Measurements from ENCODE around the gene CNBP. TPM values are rescaled to one million over a fixed set of nuclear protein-coding genes. Genes with fewer than 3 reads are reported as not detected.

The CNBP gene
- total and polyA plus RNA-seq, 2 of the 13 experiments (the other 11 are each of a cell fraction or from before 2014, with no cell fraction given) = 282 to 354 TPM

GRCh38 chr3:129160891-129161859 lies 22.5 kb downstream of the CNBP start, which contains the start of gene ISY1 (continued):
- no peak; the same call in 1 of the 2 replicates for TF ChIP-seq RFX5 (IDR thresholded peaks at IDR 0.05; ENCODE audit: low read depth, low read length)
- no peak for TF ChIP-seq CBX2 (IDR thresholded peaks at IDR 0.05; ENCODE audit: low read depth, low read length)
- no peak for TF ChIP-seq CBX2 (CRISPR knock-in tag; IDR thresholded peaks at IDR 0.05; ENCODE audit: low read depth)
- TF ChIP-seq ZNF3 (CRISPR knock-in tag; IDR thresholded peaks at IDR 0.05) = peak; percentile 30; the same call in 1 of the 2 replicates
- TF ChIP-seq BCL3 (CRISPR knock-in tag; IDR thresholded peaks at IDR 0.05) = no peak
- TF ChIP-seq RFXAP (CRISPR knock-in tag; IDR thresholded peaks at IDR 0.05; ENCODE audit: borderline replicate concordance) = peak; percentile 81; the same call in 1 of the 2 replicates
- TF ChIP-seq ZHX2 (IDR thresholded peaks at IDR 0.05; ENCODE audit: low read depth) = peak; percentile 76
- no peak for TF ChIP-seq ZHX2 (CRISPR knock-in tag; IDR thresholded peaks at IDR 0.05; ENCODE audit: borderline replicate concordance)
- no peak for TF ChIP-seq ETS1 (CRISPR knock-in tag; IDR thresholded peaks at IDR 0.05)
- TF ChIP-seq DMTF1 (CRISPR knock-in tag; IDR thresholded peaks at IDR 0.05) = no peak
- TF ChIP-seq TBL1XR1 (IDR thresholded peaks at IDR 0.05; ENCODE audit: borderline replicate concordance, low read length, partially characterized antibody) = peak; percentile 11
- TF ChIP-seq ZNF446 (CRISPR knock-in tag; IDR thresholded peaks at IDR 0.05) = no peak
- TF ChIP-seq KDM5A (IDR thresholded peaks at IDR 0.05; ENCODE audit: borderline replicate concordance, low read length) = peak; percentile 100
- TF ChIP-seq ATF7-NPFF (CRISPR knock-in tag; IDR thresholded peaks at IDR 0.05; ENCODE audit: low read depth) = peak; percentile 43; the same call in 1 of the 2 replicates
- TF ChIP-seq ZNF468 (CRISPR knock-in tag; IDR thresholded peaks at IDR 0.05) = no peak
- TF ChIP-seq U2AF1 (optimal IDR thresholded peaks at IDR 0.05; ENCODE audit: low read depth, low read length) = peak; percentile 54
- TF ChIP-seq ZFP41 (CRISPR knock-in tag; IDR thresholded peaks at IDR 0.05; ENCODE audit: borderline replicate concordance) = no peak
- TF ChIP-seq HOXA7 (CRISPR knock-in tag; IDR thresholded peaks at IDR 0.05) = no peak

All from HepG2 (cell line).